Neuronal stem cell (in vitro differentiated cells): ENCODE measurements around the gene ADD1.
A peak's percentile ranks its signal among the peaks of the same experiment; 100 is the strongest.

Experiments used
- DNase-seq: peaks from one replicate; pipeline ENCODE4 v3.0.0-alpha.2; 2013; ENCODE audit warnings: low spot score
- H2AFZ ChIP-seq: one replicate; pipeline ENCODE4 v1.6.1; 2013; ENCODE audit warnings: mild to moderate bottlenecking, low read length, inconsistent platforms
- H2AK5ac ChIP-seq: 2 replicates; pipeline ENCODE4 v1.6.1; 2013; ENCODE audit warnings: low read depth, mild to moderate bottlenecking, inconsistent platforms, low read length, moderate library complexity, mixed read lengths
- H2BK120ac ChIP-seq: 2 replicates; pipeline ENCODE4 v1.6.1; 2013; ENCODE audit warnings: low read depth, mild to moderate bottlenecking, inconsistent platforms, low read length, moderate library complexity, mixed read lengths
- H2BK12ac ChIP-seq: one replicate; pipeline ENCODE4 v1.6.1; 2013; ENCODE audit warnings: low read length, inconsistent platforms
- H2BK15ac ChIP-seq: 2 replicates; pipeline ENCODE4 v1.6.1; 2013; ENCODE audit warnings: mild to moderate bottlenecking, low read length, inconsistent platforms, mixed read lengths
- H2BK5ac ChIP-seq: one replicate; pipeline ENCODE4 v1.6.1; 2013; ENCODE audit warnings: inconsistent platforms, mild to moderate bottlenecking, low read length, moderate library complexity
- H3K14ac ChIP-seq: one replicate; pipeline ENCODE4 v1.6.1; 2013; ENCODE audit warnings: low read length, inconsistent platforms
- H3K18ac ChIP-seq: 2 replicates; pipeline ENCODE4 v1.6.1; 2013; ENCODE audit warnings: low read length, inconsistent platforms
- H3K23ac ChIP-seq: 2 replicates; pipeline ENCODE4 v1.6.1; 2013; ENCODE audit warnings: low read depth, mild to moderate bottlenecking, mixed read lengths, low read length, inconsistent platforms; ENCODE audit not compliant: poor library complexity
- H3K27ac ChIP-seq: replicated peaks from 3 replicates; pipeline ENCODE4 v1.5.1; 2013; ENCODE audit warnings: low read length, inconsistent platforms
- H3K27me3 ChIP-seq, 3 experiments: 2 replicates each; pipeline ENCODE4 v1.6.1; 2013; ENCODE audit warnings: low read length in 3 of 3, mild to moderate bottlenecking in 2 of 3, inconsistent platforms in 1 of 3, low read depth in 1 of 3, mixed read lengths in 1 of 3, moderate library complexity in 1 of 3; ENCODE audit not compliant: control insufficient read depth in 3 of 3, insufficient read depth in 3 of 3
- H3K36me3 ChIP-seq, 2 donors: replicated peaks in 1 of 2; 2 replicates each; pipeline ENCODE4 v1.6.1; 2013; ENCODE audit warnings: low read length in 2 of 2; ENCODE audit not compliant: control insufficient read depth in 2 of 2, insufficient read depth in 2 of 2
- H3K4ac ChIP-seq: 2 replicates; pipeline ENCODE4 v1.6.1; 2013; ENCODE audit warnings: inconsistent platforms, mild to moderate bottlenecking, low read length, moderate library complexity
- H3K4me1 ChIP-seq, 2 donors: 1 replicate in 1 of 2; 2 replicates in 1 of 2; pipeline ENCODE4 v1.6.1; 2013; ENCODE audit warnings: low read length in 2 of 2, low read depth in 1 of 2; ENCODE audit not compliant: control insufficient read depth in 2 of 2, insufficient read depth in 1 of 2
- H3K4me2 ChIP-seq: one replicate; pipeline ENCODE4 v1.6.1; 2013; ENCODE audit warnings: mild to moderate bottlenecking, low read length, inconsistent platforms; ENCODE audit not compliant: insufficient read depth, poor library complexity, severe bottlenecking
- H3K4me3 ChIP-seq, 2 donors: 2 replicates each; pipeline ENCODE4 v1.5.1; 2013; ENCODE audit warnings: low read length in 2 of 2, mild to moderate bottlenecking in 2 of 2, inconsistent platforms in 1 of 2, moderate library complexity in 1 of 2
- H3K79me1 ChIP-seq: one replicate; pipeline ENCODE4 v1.6.1; 2013; ENCODE audit warnings: low read depth, mild to moderate bottlenecking, inconsistent platforms, low read length, moderate library complexity
- H3K9ac ChIP-seq: one replicate; pipeline ENCODE4 v1.6.1; 2013; ENCODE audit warnings: mild to moderate bottlenecking, low read depth, low read length, inconsistent platforms; ENCODE audit not compliant: poor library complexity
- H3K9me3 ChIP-seq, 2 donors: replicated peaks in 1 of 2; 2 replicates each; pipeline versions ENCODE3 to v1.6.1; 2013; ENCODE audit warnings: low read length in 2 of 2, mild to moderate bottlenecking in 2 of 2, inconsistent platforms in 1 of 2, low read depth in 1 of 2, mixed read lengths in 1 of 2, moderate library complexity in 1 of 2; ENCODE audit not compliant: control insufficient read depth in 2 of 2, insufficient read depth in 1 of 2
- H4K8ac ChIP-seq: one replicate; pipeline ENCODE4 v1.6.1; 2013; ENCODE audit warnings: low read depth, mild to moderate bottlenecking, inconsistent platforms, low read length, moderate library complexity
- H4K91ac ChIP-seq: one replicate; pipeline ENCODE4 v1.6.1; 2013; ENCODE audit warnings: low read length, low read depth, mild to moderate bottlenecking, inconsistent platforms; ENCODE audit not compliant: poor library complexity
- WGBS, 2 donors: extraction: QIAGEN DNeasy Blood & Tissue Kit; methylation state at CpG; one replicate each; pipeline ENCODE4 v1.1.7; 2013; ENCODE audit warnings: missing lambda C conversion rate in 2 of 2, mixed read lengths in 1 of 2; ENCODE audit not compliant: insufficient read length in 2 of 2, insufficient replicate concordance in 1 of 2; ENCODE audit errors: extremely low coverage in 2 of 2; 5-methylcytosine and 5-hydroxymethylcytosine counted together

Gene ADD1

DNA sequence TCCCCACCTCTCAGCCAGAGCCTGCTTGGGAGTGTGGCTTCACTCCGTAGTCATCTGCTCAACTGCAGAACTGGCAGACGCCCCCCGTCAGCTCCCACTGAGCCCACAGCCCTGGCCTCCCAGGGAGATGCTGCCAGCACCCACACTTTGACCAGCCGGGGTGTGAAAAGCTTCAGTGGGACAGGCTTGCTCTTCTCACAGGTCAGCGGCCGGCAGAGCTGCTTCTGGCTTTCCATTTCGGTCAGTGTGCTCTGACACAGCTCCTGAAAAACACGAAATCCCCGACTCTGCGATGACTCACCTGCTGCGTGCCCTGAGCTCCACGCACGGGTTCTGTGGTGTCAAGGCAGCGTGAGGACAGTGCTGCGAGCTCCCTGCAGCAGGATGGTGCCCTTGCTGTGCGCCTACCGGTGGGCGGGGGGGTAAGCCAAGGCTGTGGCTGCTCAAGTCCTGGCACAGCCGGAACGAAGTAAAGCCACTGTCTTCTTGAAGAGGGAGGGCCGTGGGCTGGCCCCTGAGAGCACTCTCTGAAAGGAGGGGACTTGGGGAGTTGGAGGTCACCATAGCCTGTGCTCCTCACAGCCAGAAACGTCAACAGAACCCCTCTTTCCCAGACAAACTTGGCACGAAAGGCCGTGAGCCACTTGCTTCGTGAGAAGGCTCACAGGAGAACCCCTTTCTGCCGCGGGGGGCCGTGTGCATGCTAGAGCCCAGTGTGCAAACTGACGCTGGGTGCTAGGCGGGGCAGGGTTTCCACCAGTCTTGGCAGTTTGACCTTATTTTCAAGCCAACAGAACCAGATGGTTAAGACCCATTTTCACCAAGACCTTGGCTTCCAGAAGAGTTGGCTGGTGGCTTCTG, 96.0 kb downstream of the ADD1 start:
- Histone ChIP-seq H3K9me3 (no peaks in the 10 kb centered on the region), H3K27me3 (no peaks in the 10 kb centered on the region), H4K8ac (no peak overlapping the region), H2AFZ (no peak overlapping the region), H4K91ac (no peak overlapping the region), H3K27ac (no peak overlapping the region), H3K9ac (no peak overlapping the region), H2BK5ac (no peak overlapping the region), H3K36me3 (peaks cover 63 to 83% of the 10 kb centered on the region in 2 donors), H2AK5ac (no peak overlapping the region), H3K4me2 (no peak overlapping the region), H3K4ac (no peak overlapping the region), H3K23ac (peak overlapping the region; percentile 94), H3K4me3 (no peak overlapping the region), H3K14ac (no peak overlapping the region), H2BK12ac (no peak overlapping the region), H2BK15ac (no peak overlapping the region), H3K79me1 (peaks cover 15% of the 10 kb centered on the region), H3K18ac (no peak overlapping the region), H3K4me1 (peaks cover 3 to 5% of the 10 kb centered on the region in 2 donors), H2BK120ac (no peak overlapping the region)
- WGBS, 2 donors: no CpG with 5 or more reads among the region's 30 CpGs
- no peak for DNase-seq

- H3K23ac ChIP-seq: peak overlapping the region; percentile 87
- peak overlapping the region; percentile 12 for H3K9ac ChIP-seq
- no peak overlapping the region for H2BK12ac ChIP-seq
- H2BK120ac ChIP-seq: no peak overlapping the region
- H3K4me2 ChIP-seq: no peak overlapping the region
- H3K14ac ChIP-seq: no peak overlapping the region
- H3K4me3 ChIP-seq: no peak overlapping the region
- no peak overlapping the region for H3K27ac ChIP-seq
- H2AK5ac ChIP-seq: no peak overlapping the region
- H3K18ac ChIP-seq: peak overlapping the region; percentile 9
- H3K79me1 ChIP-seq: peaks cover 9% of the 10 kb centered on the region
- H2AFZ ChIP-seq: no peak overlapping the region
- no peaks in the 10 kb centered on the region for H3K9me3 ChIP-seq
- H3K4ac ChIP-seq: no peak overlapping the region
- no peak overlapping the region for H2BK5ac ChIP-seq
- no peaks in the 10 kb centered on the region for H3K27me3 ChIP-seq
- no CpG with 5 or more reads among the region's 29 CpGs for WGBS, 2 donors
- no peak for DNase-seq
- peaks cover 1 to 3% of the 10 kb centered on the region in 2 donors for H3K4me1 ChIP-seq
- peaks cover 71 to 92% of the 10 kb centered on the region in 2 donors for H3K36me3 ChIP-seq
- no peak overlapping the region for H4K91ac ChIP-seq
- H2BK15ac ChIP-seq: no peak overlapping the region
- H4K8ac ChIP-seq: no peak overlapping the region
These were observed 96.9 kb downstream of the ADD1 start for GRCh38 chr4:2940267-2941137.

DNA sequence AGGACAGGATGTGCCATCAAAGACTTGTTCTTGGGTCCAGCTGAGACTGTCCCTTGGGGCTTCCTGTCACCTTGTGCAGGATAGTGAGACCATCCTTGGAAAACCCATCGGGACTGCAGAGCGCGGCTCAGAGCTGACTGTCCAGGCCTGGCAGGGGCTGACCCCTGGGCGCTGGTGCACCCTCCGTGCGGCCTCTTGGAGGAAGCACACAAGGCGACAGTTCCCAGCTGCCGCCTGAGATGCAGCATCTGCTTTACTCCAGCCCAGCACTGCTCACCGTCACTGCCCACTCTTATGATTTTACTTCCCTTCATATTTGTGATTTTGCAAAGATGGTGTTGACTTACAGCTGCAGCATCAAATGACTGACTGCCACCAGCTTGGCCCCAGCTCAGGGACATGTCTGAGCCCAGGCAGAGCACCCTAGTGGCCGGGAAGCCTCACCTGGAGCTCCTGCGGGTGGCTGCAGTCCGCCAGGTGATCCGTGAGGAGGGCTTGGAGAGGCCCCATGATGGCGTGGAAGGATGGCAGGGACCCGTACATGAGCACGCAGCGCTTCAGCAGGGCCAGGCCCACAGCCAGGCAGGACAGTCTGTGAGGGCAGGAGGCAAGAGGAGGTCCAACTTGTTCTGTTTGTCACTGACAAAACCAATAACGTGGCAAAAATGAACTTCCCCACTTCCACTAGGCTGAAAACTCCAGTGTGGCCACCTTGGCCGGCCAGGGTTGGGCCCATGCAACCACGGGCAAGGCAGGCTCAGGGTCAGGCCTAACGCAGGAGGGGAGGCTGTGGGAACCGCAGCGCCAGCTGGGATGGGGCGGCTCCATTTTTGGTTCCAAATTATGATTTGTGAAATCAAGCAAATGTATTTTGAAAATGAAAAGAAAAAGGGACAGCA, 97.7 kb downstream of the ADD1 start:
- no CpG with 5 or more reads among the region's 24 CpGs for WGBS, 2 donors
- no peak overlapping the region for H3K27ac ChIP-seq
- H3K4ac ChIP-seq: no peak overlapping the region
- no peak overlapping the region for H3K18ac ChIP-seq
- no peak overlapping the region for H2BK120ac ChIP-seq
- no peak overlapping the region for H4K8ac ChIP-seq
- no peaks in the 10 kb centered on the region for H3K4me1 ChIP-seq
- H3K14ac ChIP-seq: no peak overlapping the region
- DNase-seq: no peak
- H3K4me2 ChIP-seq: no peak overlapping the region
- H3K9ac ChIP-seq: peak overlapping the region; percentile 50
- peaks cover 8% of the 10 kb centered on the region for H3K79me1 ChIP-seq
- no peaks in the 10 kb centered on the region for H3K9me3 ChIP-seq
- no peak overlapping the region for H2AK5ac ChIP-seq
- H4K91ac ChIP-seq: no peak overlapping the region
- no peak overlapping the region for H2BK5ac ChIP-seq
- no peak overlapping the region for H2BK12ac ChIP-seq
- H3K23ac ChIP-seq: no peak overlapping the region
- H3K27me3 ChIP-seq: no peaks in the 10 kb centered on the region
- no peak overlapping the region for H3K4me3 ChIP-seq
- H2AFZ ChIP-seq: no peak overlapping the region
- no peak overlapping the region for H2BK15ac ChIP-seq
- H3K36me3 ChIP-seq: peaks cover 77 to 96% of the 10 kb centered on the region in 2 donors
